GM12878 (cell line): ENCODE results near the gene TRIM67. TPM values are rescaled to one million over a fixed set of nuclear protein-coding genes. Genes with fewer than 3 reads are reported as not detected.

ENCODE experiments used
- ATAC-seq: fragments of 200-7000 bp; cut with Tn5 transposase; 3 replicates; pipeline ENCODE4 v1.9.1; 2020; ENCODE audit warnings: mild to moderate bottlenecking, moderate library complexity
- BruUV-seq: library from RNA; stranded (reverse); fragments of 400-500 nt; replicated peaks from 2 replicates; lab custom pipeline; 2021; lab: Mats Ljungman, UMichigan
- CTCF ChIA-PET: fragments of 300-600 bp; sonication (Branson Sonifier 250); formaldehyde crosslinking; extraction: SDS; loops from one replicate; lab custom pipeline; 2021; ENCODE audit warnings: inconsistent platforms; lab: Yijun Ruan, JAX
- POLR2A ChIA-PET: fragments of 350-600 bp; formaldehyde crosslinking; extraction: SDS; loops from one replicate; lab custom pipeline; 2021; ENCODE audit warnings: inconsistent platforms; lab: Charles Lee
- RAD21 ChIA-PET: fragments of 300-600 bp; sonication (Branson Sonifier 250); formaldehyde crosslinking; loops from one replicate; lab custom pipeline; 2023; ENCODE audit warnings: antibody characterized with exemption; ENCODE audit not compliant: unreplicated experiment; lab: Charles Lee
- SMC1A ChIA-PET: fragments of 300-600 bp; sonication (Branson Sonifier 250); formaldehyde crosslinking; loops from one replicate; lab custom pipeline; 2023; ENCODE audit not compliant: unreplicated experiment, uncharacterized antibody; lab: Charles Lee
- DNase-seq: peaks from one replicate; pipeline ENCODE4 v3.0.0-alpha.2; 2011; ENCODE audit warnings: low read depth, low spot score
- FAIRE-seq: peaks from 3 replicates; lab custom pipeline; 2011; peaks lifted over from hg19 to GRCh38; lab: Jason Lieb, UNC
- H2AFZ ChIP-seq: 2 replicates; pipeline ENCODE4 v1.6.0; 2011; ENCODE audit warnings: low read depth, low read length, control low read depth; ENCODE audit not compliant: control insufficient read depth
- H3K27ac ChIP-seq: 2 replicates; pipeline ENCODE4 v1.5.1; 2011; ENCODE audit warnings: control low read depth; ENCODE audit not compliant: control insufficient read depth, insufficient read depth
- H3K27me3 ChIP-seq, 2 experiments: replicated peaks in 1 of 2; 2 replicates each; pipeline versions ENCODE4 v1.6.0 to v1.6.1; 2011; ENCODE audit warnings: low read length in 1 of 2; ENCODE audit not compliant: control insufficient read depth in 2 of 2, insufficient read depth in 2 of 2
- H3K36me3 ChIP-seq, 2 experiments: 2 replicates each; pipeline ENCODE4 v1.5.1; 2011; ENCODE audit warnings: low read length in 1 of 2; ENCODE audit not compliant: control insufficient read depth in 2 of 2, insufficient read depth in 2 of 2
- H3K4me1 ChIP-seq: 2 replicates; pipeline ENCODE4 v1.6.1; 2011; ENCODE audit warnings: mild to moderate bottlenecking, low read length, moderate library complexity, mixed read lengths; ENCODE audit not compliant: control insufficient read depth, insufficient read depth
- H3K4me2 ChIP-seq: 2 replicates; pipeline ENCODE4 v1.6.0; 2011; ENCODE audit warnings: control low read depth; ENCODE audit not compliant: control insufficient read depth, insufficient read depth
- H3K4me3 ChIP-seq: fragments of 200-600 bp; sonication (generic); 2 replicates; pipeline ENCODE4 v1.5.1; 2016
- H3K79me2 ChIP-seq: 2 replicates; pipeline ENCODE4 v1.6.0; 2011; ENCODE audit warnings: low read length; ENCODE audit not compliant: control insufficient read depth, insufficient read depth
- H3K9ac ChIP-seq: 2 replicates; pipeline ENCODE4 v1.8.0; 2011; ENCODE audit warnings: low read length, control low read depth, mixed read lengths; ENCODE audit not compliant: control insufficient read depth, insufficient read depth
- H3K9me3 ChIP-seq: replicated peaks from 3 replicates; pipeline ENCODE4 v1.5.1; 2011; ENCODE audit warnings: mild to moderate bottlenecking, low read length; ENCODE audit not compliant: control insufficient read depth, insufficient read depth
- H4K20me1 ChIP-seq: 2 replicates; pipeline ENCODE4 v1.6.0; 2011; ENCODE audit not compliant: control insufficient read depth, insufficient read depth
- CEBPB ChIP-seq, 2 experiments: fragments of 150-350 bp in 1 of 2; IDR thresholded peaks; 2 replicates each; pipeline ENCODE4 v1.6.1; 2012 to 2014; ENCODE audit warnings: low read depth in 2 of 2, low read length in 2 of 2, borderline replicate concordance in 1 of 2, inconsistent platforms in 1 of 2
- ETV6 ChIP-seq, 2 experiments: fragments of 450-650 bp in 1 of 2; IDR thresholded peaks in 1 of 2; conservative IDR thresholded peaks in 1 of 2; 2 replicates each; pipeline ENCODE4 v1.6.1; 2014; ENCODE audit warnings: antibody characterized with exemption in 1 of 2, borderline replicate concordance in 1 of 2, low read depth in 1 of 2, mild to moderate bottlenecking in 1 of 2, moderate library complexity in 1 of 2
- GABPA ChIP-seq: IDR thresholded peaks from 2 replicates; pipeline ENCODE4 v1.6.1; 2014; ENCODE audit warnings: antibody characterized with exemption, low read depth, mild to moderate bottlenecking, inconsistent platforms
- JUND ChIP-seq: IDR thresholded peaks from 2 replicates; pipeline ENCODE4 v1.6.1; 2012; ENCODE audit warnings: low read depth, mild to moderate bottlenecking, low read length, improper control_type of control experiment, moderate library complexity
- KDM1A ChIP-seq: fragments of 200-600 bp; sonication (generic); IDR thresholded peaks from 2 replicates; pipeline ENCODE4 v1.6.1; 2016; ENCODE audit warnings: borderline replicate concordance
- LARP7 ChIP-seq: fragments of 450-650 bp; IDR thresholded peaks from 2 replicates; pipeline ENCODE4 v1.6.1; 2017; ENCODE audit warnings: mild to moderate bottlenecking
- MTA2 ChIP-seq: fragments of 450-650 bp; IDR thresholded peaks from 2 replicates; pipeline ENCODE4 v1.6.1; 2016; ENCODE audit warnings: low read depth, mild to moderate bottlenecking, moderate library complexity
- NR2C2 ChIP-seq: IDR thresholded peaks from 2 replicates; pipeline ENCODE4 v1.6.1; 2011; ENCODE audit warnings: borderline replicate concordance, low read depth; ENCODE audit not compliant: control insufficient read depth, insufficient read length
- RAD51 ChIP-seq: fragments of 450-650 bp; IDR thresholded peaks from 2 replicates; pipeline ENCODE4 v1.6.1; 2016; ENCODE audit warnings: moderate library complexity, mild to moderate bottlenecking, inconsistent platforms
- SMC3 ChIP-seq: IDR thresholded peaks from 2 replicates; pipeline ENCODE4 v1.6.1; 2011; ENCODE audit warnings: low read length, improper control_type of control experiment, borderline replicate concordance
- SPI1 ChIP-seq: IDR thresholded peaks from 2 replicates; pipeline ENCODE4 v1.6.1; 2011; ENCODE audit warnings: low read depth, mild to moderate bottlenecking, low read length, moderate library complexity, borderline replicate concordance; ENCODE audit not compliant: insufficient read depth
- STAT1 ChIP-seq: fragments of 450-650 bp; conservative IDR thresholded peaks from 2 replicates; pipeline ENCODE4 v1.6.1; 2014; ENCODE audit warnings: antibody characterized with exemption, mild to moderate bottlenecking
- WGBS: methylation state at CpG from one replicate; pipeline ENCODE4 v1.1.6; 2016; ENCODE audit warnings: low lambda C conversion rate; ENCODE audit not compliant: insufficient replicate concordance, insufficient coverage; ENCODE audit errors: missing lambda C conversion rate; 5-methylcytosine and 5-hydroxymethylcytosine counted together
- in situ Hi-C: fragments of 300-500 bp; cut with MboI; formaldehyde crosslinking; loops from 9 replicates; pipeline ENCODE4 v1.14.3; 2018; ENCODE audit warnings: mixed read lengths
- intact Hi-C: fragments of 100-400 bp; cut with micrococcal nuclease; formaldehyde crosslinking; loops from one replicate; pipeline ENCODE4 v1.14.2; 2022; ENCODE audit not compliant: unreplicated experiment
- polyA plus RNA-seq, 11 experiments: library from polyadenylated mRNA; depleted of rRNA in 4 of 11; unstranded in 6 of 11; stranded (reverse) in 5 of 11; fragments of >200 nt; fragmentation: Nextera tagmentation in 4 of 11; fragmentation: Illumina TruSeq in 1 of 11; extraction: Ambion mirVana in 4 of 11; extraction: Trizol in 1 of 11; gene quantifications; 1 replicate in 1 of 11; 2 replicates in 10 of 11; pipeline versions ENCODE4 v1.2.1 to v1.2.3, GENCODE V29; 2011 to 2016; ENCODE audit warnings: inconsistent platforms in 2 of 11, missing spikeins in 2 of 11, low read depth in 1 of 11
- total RNA-seq, 4 experiments: library from RNA; depleted of rRNA in 3 of 4; stranded (reverse); fragments of >200 nt in 3 of 4; fragmentation: Illumina TruSeq in 1 of 4; extraction: Trizol in 1 of 4; gene quantifications; 2 replicates each; pipeline versions ENCODE4 v1.2.1 to v1.2.3, GENCODE V29; 2013 to 2021
- TF ChIP-seq, protein P1 (sequence below): IDR thresholded peaks from 2 replicates; pipeline ENCODE4 v1.6.1; 2012; ENCODE audit warnings: low read length, inconsistent platforms
- TF ChIP-seq, protein P2 (sequence below): fragments of 450-650 bp; IDR thresholded peaks from 2 replicates; pipeline ENCODE4 v1.6.1; 2017; ENCODE audit warnings: borderline replicate concordance
- TF ChIP-seq, protein P3 (sequence below): fragments of 450-650 bp; IDR thresholded peaks from 2 replicates; pipeline ENCODE4 v1.6.1; 2016; ENCODE audit warnings: mild to moderate bottlenecking

TRIM67 gene
- total and polyA plus RNA-seq, 10 of the 15 experiments (the other 5 are each of a cell fraction or from before 2014, with no cell fraction given), result under 0.01 to 0.01 TPM; not detected in 8

DNA sequence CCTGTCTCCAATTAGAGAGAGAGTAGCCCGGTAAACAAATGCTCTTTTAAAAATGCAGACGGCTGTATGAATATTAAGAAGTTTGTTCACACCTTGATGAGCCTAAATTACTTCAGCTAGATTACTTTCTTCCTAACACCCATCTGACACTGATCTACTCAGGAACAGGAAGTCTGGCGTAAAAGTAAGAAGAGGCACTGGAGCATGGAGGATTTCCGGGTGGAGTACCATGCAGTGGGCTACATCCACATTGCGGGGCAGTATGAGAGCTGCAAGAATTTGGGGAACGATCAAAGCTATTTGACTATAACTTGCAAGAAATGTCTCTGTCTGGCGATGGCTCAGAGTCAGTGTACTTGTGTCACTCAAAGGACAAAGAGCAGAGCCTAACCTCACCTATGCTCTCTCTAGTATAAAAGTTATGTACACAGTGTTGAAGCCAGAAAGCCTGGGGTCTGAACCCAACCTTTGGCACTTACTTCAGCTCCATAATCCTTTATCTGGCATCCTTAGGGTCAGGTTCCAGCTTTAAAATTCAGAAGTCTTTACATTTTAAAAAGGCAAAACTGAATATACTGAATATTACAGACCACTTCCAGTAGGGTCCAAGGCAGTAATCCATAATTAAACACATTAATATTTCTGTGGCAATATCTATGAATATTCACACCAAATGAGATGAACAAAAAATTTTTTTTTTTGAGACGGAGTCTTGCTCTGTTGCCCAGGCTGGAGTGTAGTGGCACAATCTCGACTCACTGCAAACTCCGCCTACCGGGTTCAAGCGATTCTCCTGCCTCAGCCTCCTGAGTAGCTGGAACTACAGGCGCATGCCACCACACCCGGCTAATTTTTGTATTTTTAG lies 71.2 kb downstream of the TRIM67 start:
- H3K9ac ChIP-seq, result no peak overlapping the region
- ChIA-PET CTCF (interaction anchor here (1.0 to 1.7 kb wide), 2 partner anchors 9 to 18 kb away, joined by 4 to 6 read pairs; no protein-coding TSS in a partner anchor), POLR2A (interaction anchor here (0.6 kb wide), 2 partner anchors 129 to 163 kb away, joined by 5 read pairs; no protein-coding TSS in a partner anchor), SMC1A (interaction anchor here (0.9 to 2.0 kb wide), 5 partner anchors 9 to 206 kb away, joined by 3 to 11 read pairs (median 3); no protein-coding TSS in a partner anchor), RAD21 (no interaction called here)
- 55% methylated on average over 14 of the region's 14 CpGs for WGBS
- intact Hi-C loops, result no loop called here
- DNase-seq (no peak), FAIRE-seq (peak; percentile 64), ATAC-seq (peak; percentile 82)
- peaks cover 5% of the 10 kb centered on the region for H3K79me2 ChIP-seq
- in situ Hi-C loops, result no loop called here
- H2AFZ ChIP-seq, result peak overlapping the region; percentile 48
- H4K20me1 ChIP-seq, result no peaks in the 10 kb centered on the region
- TF ChIP-seq MTA2, result no peak
- TF ChIP-seq JUND, result no peak
- TF ChIP-seq, protein P1, sequence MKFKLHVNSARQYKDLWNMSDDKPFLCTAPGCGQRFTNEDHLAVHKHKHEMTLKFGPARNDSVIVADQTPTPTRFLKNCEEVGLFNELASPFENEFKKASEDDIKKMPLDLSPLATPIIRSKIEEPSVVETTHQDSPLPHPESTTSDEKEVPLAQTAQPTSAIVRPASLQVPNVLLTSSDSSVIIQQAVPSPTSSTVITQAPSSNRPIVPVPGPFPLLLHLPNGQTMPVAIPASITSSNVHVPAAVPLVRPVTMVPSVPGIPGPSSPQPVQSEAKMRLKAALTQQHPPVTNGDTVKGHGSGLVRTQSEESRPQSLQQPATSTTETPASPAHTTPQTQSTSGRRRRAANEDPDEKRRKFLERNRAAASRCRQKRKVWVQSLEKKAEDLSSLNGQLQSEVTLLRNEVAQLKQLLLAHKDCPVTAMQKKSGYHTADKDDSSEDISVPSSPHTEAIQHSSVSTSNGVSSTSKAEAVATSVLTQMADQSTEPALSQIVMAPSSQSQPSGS, result no peak
- no peak for TF ChIP-seq KDM1A
- TF ChIP-seq, protein P2, sequence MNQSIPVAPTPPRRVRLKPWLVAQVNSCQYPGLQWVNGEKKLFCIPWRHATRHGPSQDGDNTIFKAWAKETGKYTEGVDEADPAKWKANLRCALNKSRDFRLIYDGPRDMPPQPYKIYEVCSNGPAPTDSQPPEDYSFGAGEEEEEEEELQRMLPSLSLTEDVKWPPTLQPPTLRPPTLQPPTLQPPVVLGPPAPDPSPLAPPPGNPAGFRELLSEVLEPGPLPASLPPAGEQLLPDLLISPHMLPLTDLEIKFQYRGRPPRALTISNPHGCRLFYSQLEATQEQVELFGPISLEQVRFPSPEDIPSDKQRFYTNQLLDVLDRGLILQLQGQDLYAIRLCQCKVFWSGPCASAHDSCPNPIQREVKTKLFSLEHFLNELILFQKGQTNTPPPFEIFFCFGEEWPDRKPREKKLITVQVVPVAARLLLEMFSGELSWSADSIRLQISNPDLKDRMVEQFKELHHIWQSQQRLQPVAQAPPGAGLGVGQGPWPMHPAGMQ, result no peak
- TF ChIP-seq SPI1, result peak; percentile 33; the same call in 1 of the 2 replicates
- no peak for TF ChIP-seq STAT1
- TF ChIP-seq LARP7, result no peak
- TF ChIP-seq SMC3, result no peak
- no peak for TF ChIP-seq RAD51
- no peak for TF ChIP-seq NR2C2
- TF ChIP-seq GABPA, result 0 out of 2 replicates have a peak, but pooled peaks have one; percentile 16
- no peak for TF ChIP-seq CEBPB (IDR thresholded peaks at IDR 0.05; ENCODE audit: borderline replicate concordance in 1 of 2, low read depth in 2 of 2, low read length in 2 of 2)
- TF ChIP-seq, protein P3, sequence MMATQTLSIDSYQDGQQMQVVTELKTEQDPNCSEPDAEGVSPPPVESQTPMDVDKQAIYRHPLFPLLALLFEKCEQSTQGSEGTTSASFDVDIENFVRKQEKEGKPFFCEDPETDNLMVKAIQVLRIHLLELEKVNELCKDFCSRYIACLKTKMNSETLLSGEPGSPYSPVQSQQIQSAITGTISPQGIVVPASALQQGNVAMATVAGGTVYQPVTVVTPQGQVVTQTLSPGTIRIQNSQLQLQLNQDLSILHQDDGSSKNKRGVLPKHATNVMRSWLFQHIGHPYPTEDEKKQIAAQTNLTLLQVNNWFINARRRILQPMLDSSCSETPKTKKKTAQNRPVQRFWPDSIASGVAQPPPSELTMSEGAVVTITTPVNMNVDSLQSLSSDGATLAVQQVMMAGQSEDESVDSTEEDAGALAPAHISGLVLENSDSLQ, result peak; percentile 35; the same call in 1 of the 2 replicates
- peak in 1 of 2 experiments; percentile 39; a peak in 1 of 4 replicates for TF ChIP-seq ETV6 (conservative IDR thresholded peaks at IDR 0.05 in 1 of 2, IDR thresholded peaks at IDR 0.05 in 1 of 2; ENCODE audit: borderline replicate concordance in 1 of 2, low read depth in 1 of 2)
- peak overlapping the region; percentile 35 for H3K4me2 ChIP-seq
- no peak overlapping the region for H3K4me3 ChIP-seq
- peak overlapping the region; percentile 28; the same call in 1 of the 2 replicates for H3K27ac ChIP-seq
- BruUV-seq, result no TSS peak
- H3K36me3 ChIP-seq, result peaks cover 0 to 20% of the 10 kb centered on the region in 2 experiments; a peak in 2 of 4 replicates
- H3K4me1 ChIP-seq, result peaks cover 7% of the 10 kb centered on the region
- no peaks in the 10 kb centered on the region for H3K27me3 ChIP-seq
- no peaks in the 10 kb centered on the region for H3K9me3 ChIP-seq
